Fibroblast of lung (primary cell): ENCODE data around the gene CFAP299. TPM values are rescaled to one million over a fixed set of nuclear protein-coding genes. Genes with fewer than 3 reads are reported as not detected.

Experiments
- DNase-seq, 2 donors: peaks; one replicate each; pipeline versions ENCODE4 v3.0.0 to v3.0.0-alpha.2; 2010; ENCODE audit warnings: low read depth in 2 of 2
- H2AFZ ChIP-seq: 2 replicates; pipeline ENCODE4 v1.5.1; 2012; ENCODE audit warnings: low read length, control low read depth, inconsistent platforms
- H3K27ac ChIP-seq: 2 replicates; pipeline ENCODE4 v1.5.1; 2011; ENCODE audit warnings: low read length, control low read depth; ENCODE audit not compliant: insufficient read depth
- H3K27me3 ChIP-seq: 2 replicates; pipeline ENCODE4 v1.5.1; 2011; ENCODE audit warnings: mild to moderate bottlenecking, low read length; ENCODE audit not compliant: control insufficient read depth, insufficient read depth
- H3K36me3 ChIP-seq: 2 replicates; pipeline ENCODE4 v1.5.1; 2011; ENCODE audit warnings: low read length; ENCODE audit not compliant: control insufficient read depth, insufficient read depth
- H3K4me1 ChIP-seq: 2 replicates; pipeline ENCODE4 v1.5.1; 2011; ENCODE audit warnings: low read length; ENCODE audit not compliant: control insufficient read depth, insufficient read depth; ENCODE audit errors: extremely low read depth
- H3K4me2 ChIP-seq: 2 replicates; pipeline ENCODE4 v1.5.1; 2011; ENCODE audit warnings: low read length, control low read depth; ENCODE audit not compliant: insufficient read depth; ENCODE audit errors: extremely low read depth
- H3K4me3 ChIP-seq, 4 experiments: fragments of 200-600 bp in 1 of 4; sonication (generic) in 1 of 4; replicated peaks in 1 of 4; 2 replicates each; pipeline ENCODE4 v1.5.1; 2011 to 2016; ENCODE audit warnings: low read length in 4 of 4, low read depth in 3 of 4, mild to moderate bottlenecking in 3 of 4, control low read depth in 2 of 4, inconsistent platforms in 1 of 4, mixed read lengths in 1 of 4; ENCODE audit not compliant: insufficient read depth in 1 of 4; ENCODE audit errors: control extremely low read depth in 1 of 4
- H3K79me2 ChIP-seq: 2 replicates; pipeline ENCODE4 v1.5.1; 2012; ENCODE audit warnings: mild to moderate bottlenecking, low read length, inconsistent platforms; ENCODE audit not compliant: control insufficient read depth, insufficient read depth
- H3K9ac ChIP-seq: 2 replicates; pipeline ENCODE4 v1.5.1; 2011; ENCODE audit warnings: mild to moderate bottlenecking, low read length, control low read depth; ENCODE audit not compliant: insufficient read depth
- H3K9me3 ChIP-seq: 2 replicates; pipeline ENCODE4 v1.5.1; 2012; ENCODE audit warnings: low read depth, low read length; ENCODE audit not compliant: control insufficient read depth, insufficient read depth
- H4K20me1 ChIP-seq: 2 replicates; pipeline ENCODE4 v1.5.1; 2011; ENCODE audit warnings: low read length; ENCODE audit not compliant: control insufficient read depth, insufficient read depth; ENCODE audit errors: extremely low read depth
- EZH2 ChIP-seq: IDR thresholded peaks from 2 replicates; pipeline ENCODE4 v1.5.1; 2012; ENCODE audit warnings: low read length, control low read depth, mild to moderate bottlenecking; ENCODE audit errors: missing control alignments
- polyA plus RNA-seq, 2 donors: library from polyadenylated mRNA; depleted of rRNA in 1 of 2; stranded (reverse) in 1 of 2; unstranded in 1 of 2; fragments of >200 nt; gene quantifications; 2 replicates each; pipeline ENCODE4 v1.2.1, GENCODE V29; 2011 to 2012; ENCODE audit warnings: missing spikeins in 1 of 2
- total RNA-seq: library from RNA; depleted of rRNA; stranded (reverse); fragments of >200 nt; gene quantifications from 2 replicates; pipeline ENCODE4 v1.2.1, GENCODE V29; 2014
- TF ChIP-seq, protein P1 (sequence below), 2 donors: IDR thresholded peaks in 1 of 2; conservative IDR thresholded peaks in 1 of 2; 1 replicate in 1 of 2; 2 replicates in 1 of 2; pipeline ENCODE4 v1.5.1; 2011 to 2012; ENCODE audit warnings: low read length in 2 of 2, control low read depth in 1 of 2, inconsistent platforms in 1 of 2, low read depth in 1 of 2, mild to moderate bottlenecking in 1 of 2

CFAP299 gene
- total and polyA plus RNA-seq, 2 donors (not counting 1 experiment from before 2014, with no cell fraction given): 0.79 to 16.2 TPM

DNA sequence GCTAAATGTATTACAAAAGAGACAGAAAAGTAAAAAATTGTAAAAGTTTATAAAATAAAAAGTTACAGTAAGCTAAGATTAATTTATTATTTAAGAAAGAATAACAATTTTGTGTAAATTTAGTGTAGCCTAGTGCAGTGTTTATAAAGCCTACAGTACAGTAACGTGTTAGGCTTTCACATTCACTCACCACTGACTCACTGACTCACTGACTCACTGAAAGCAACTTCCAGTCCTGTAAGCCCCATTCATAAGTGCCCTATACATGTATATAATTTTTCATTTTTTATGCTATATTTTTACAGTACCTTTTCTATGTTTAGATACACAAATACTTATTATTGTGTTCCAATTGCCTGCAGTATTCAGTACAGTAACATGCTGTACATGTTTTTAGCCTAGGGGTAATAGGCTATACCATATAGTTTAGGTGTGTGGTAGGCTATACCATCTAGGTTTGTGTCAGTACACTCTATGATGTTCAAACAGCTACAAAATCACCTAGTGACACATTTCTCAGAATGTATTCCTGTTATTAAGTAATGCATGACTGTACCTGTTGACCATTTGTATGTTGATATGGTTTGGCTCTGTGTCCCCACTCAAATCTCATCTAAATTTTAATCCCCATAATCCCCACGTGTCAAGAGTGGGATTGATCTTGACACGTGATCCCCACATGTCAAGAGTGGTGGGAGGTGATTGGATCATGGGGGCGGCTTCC is 57.9 kb downstream of the CFAP299 start:
- no peak overlapping the region for H3K9ac ChIP-seq
- DNase-seq: peak; percentile 6 to 73
- H4K20me1 ChIP-seq: no peaks in the 10 kb centered on the region
- no peaks in the 10 kb centered on the region for H3K79me2 ChIP-seq
- no peak overlapping the region for H3K4me2 ChIP-seq
- no peaks in the 10 kb centered on the region for H3K36me3 ChIP-seq
- no peak for TF ChIP-seq EZH2
- TF ChIP-seq, protein P1, sequence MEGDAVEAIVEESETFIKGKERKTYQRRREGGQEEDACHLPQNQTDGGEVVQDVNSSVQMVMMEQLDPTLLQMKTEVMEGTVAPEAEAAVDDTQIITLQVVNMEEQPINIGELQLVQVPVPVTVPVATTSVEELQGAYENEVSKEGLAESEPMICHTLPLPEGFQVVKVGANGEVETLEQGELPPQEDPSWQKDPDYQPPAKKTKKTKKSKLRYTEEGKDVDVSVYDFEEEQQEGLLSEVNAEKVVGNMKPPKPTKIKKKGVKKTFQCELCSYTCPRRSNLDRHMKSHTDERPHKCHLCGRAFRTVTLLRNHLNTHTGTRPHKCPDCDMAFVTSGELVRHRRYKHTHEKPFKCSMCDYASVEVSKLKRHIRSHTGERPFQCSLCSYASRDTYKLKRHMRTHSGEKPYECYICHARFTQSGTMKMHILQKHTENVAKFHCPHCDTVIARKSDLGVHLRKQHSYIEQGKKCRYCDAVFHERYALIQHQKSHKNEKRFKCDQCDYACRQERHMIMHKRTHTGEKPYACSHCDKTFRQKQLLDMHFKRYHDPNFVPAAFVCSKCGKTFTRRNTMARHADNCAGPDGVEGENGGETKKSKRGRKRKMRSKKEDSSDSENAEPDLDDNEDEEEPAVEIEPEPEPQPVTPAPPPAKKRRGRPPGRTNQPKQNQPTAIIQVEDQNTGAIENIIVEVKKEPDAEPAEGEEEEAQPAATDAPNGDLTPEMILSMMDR (conservative IDR thresholded peaks at IDR 0.05 in 1 of 2, IDR thresholded peaks at IDR 0.05 in 1 of 2; ENCODE audit: low read depth in 1 of 2, low read length in 2 of 2): no peak
- H3K27me3 ChIP-seq: no peaks in the 10 kb centered on the region
- H3K27ac ChIP-seq: no peak overlapping the region
- H3K4me3 ChIP-seq: no peak overlapping the region
- peaks cover 2% of the 10 kb centered on the region for H3K4me1 ChIP-seq
- no peak overlapping the region for H2AFZ ChIP-seq
- H3K9me3 ChIP-seq: no peaks in the 10 kb centered on the region

DNA sequence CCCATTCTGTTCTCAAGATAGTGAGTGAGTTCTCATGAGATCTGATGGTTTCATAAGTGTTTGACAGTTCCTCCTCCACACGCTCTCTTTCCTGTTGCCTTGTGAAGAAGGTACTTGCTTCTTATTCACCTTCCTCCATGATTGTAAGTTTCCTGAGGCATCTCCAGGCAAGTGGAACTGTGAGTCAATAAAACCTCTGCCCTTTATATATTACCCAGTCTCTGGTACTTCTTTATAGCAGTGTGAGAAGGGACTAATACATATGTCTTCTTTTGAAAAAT is 58.4 kb downstream of the CFAP299 start:
- H3K27me3 ChIP-seq: no peaks in the 10 kb centered on the region
- H3K9ac ChIP-seq: no peak overlapping the region
- no peak overlapping the region for H2AFZ ChIP-seq
- no peak for TF ChIP-seq EZH2
- TF ChIP-seq, protein P1 (conservative IDR thresholded peaks at IDR 0.05 in 1 of 2, IDR thresholded peaks at IDR 0.05 in 1 of 2; ENCODE audit: low read depth in 1 of 2, low read length in 2 of 2): no peak
- H3K36me3 ChIP-seq: no peaks in the 10 kb centered on the region
- H3K4me3 ChIP-seq: no peak overlapping the region
- H3K4me2 ChIP-seq: no peak overlapping the region
- H3K4me1 ChIP-seq: peaks cover 2% of the 10 kb centered on the region
- no peaks in the 10 kb centered on the region for H4K20me1 ChIP-seq
- H3K79me2 ChIP-seq: no peaks in the 10 kb centered on the region
- no peak for DNase-seq
- H3K27ac ChIP-seq: no peak overlapping the region
- H3K9me3 ChIP-seq: no peaks in the 10 kb centered on the region

DNA sequence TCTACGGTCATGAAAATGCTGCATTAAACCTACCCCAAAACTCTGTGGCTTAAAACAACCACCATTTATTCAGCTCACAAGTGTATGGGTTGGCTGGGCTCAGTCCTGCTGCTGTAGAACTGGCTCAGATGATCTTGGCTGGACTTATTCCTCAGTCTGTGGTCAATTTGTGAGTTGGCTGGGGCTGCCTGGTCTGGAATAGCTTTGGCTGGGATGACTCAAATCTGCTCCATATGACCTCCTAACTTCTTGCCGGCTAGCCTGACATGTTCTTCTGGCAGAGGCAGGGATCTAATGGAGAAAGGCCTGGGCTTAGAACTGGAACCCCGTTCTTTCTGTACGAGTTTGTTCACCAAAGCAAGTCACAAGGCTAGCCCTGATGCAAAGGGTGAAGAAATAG is 71.7 kb downstream of the CFAP299 start:
- no peak overlapping the region for H2AFZ ChIP-seq

More for the DNA sequence above, 71.7 kb downstream of the CFAP299 start:
- H3K4me1 ChIP-seq: no peaks in the 10 kb centered on the region
- no peak overlapping the region for H3K4me2 ChIP-seq
- H3K79me2 ChIP-seq: no peaks in the 10 kb centered on the region
- TF ChIP-seq, protein P1 (conservative IDR thresholded peaks at IDR 0.05 in 1 of 2, IDR thresholded peaks at IDR 0.05 in 1 of 2; ENCODE audit: low read depth in 1 of 2, low read length in 2 of 2): no peak
- no peak for TF ChIP-seq EZH2
- H3K9ac ChIP-seq: no peak overlapping the region
- DNase-seq: peak; percentile 77 to 85
- no peak overlapping the region for H3K4me3 ChIP-seq
- H3K27me3 ChIP-seq: no peaks in the 10 kb centered on the region
- no peaks in the 10 kb centered on the region for H3K36me3 ChIP-seq
- no peak overlapping the region for H3K27ac ChIP-seq
- H3K9me3 ChIP-seq: no peaks in the 10 kb centered on the region
- H4K20me1 ChIP-seq: no peaks in the 10 kb centered on the region
